GM21786 (cell line): ENCODE measurements around the gene BTBD1.
A peak's percentile ranks its signal among the peaks of the same experiment; 100 is the strongest.
"Not testable (repeated sequence)": the region's sequence is repeated elsewhere in the genome, so short reads cannot be mapped to it uniquely, and the experiment has no call there.

Source experiments
- ATAC-seq: cut with Tn5 transposase; IDR thresholded peaks from one replicate; pipeline ENCODE4 v1.9.1; 2021; ENCODE audit not compliant: unreplicated experiment

The BTBD1 gene

GRCh38 chr15:83094583-83094982, 27.5 kb upstream of the BTBD1 start:
- ATAC-seq, result no peak

GRCh38 chr15:83092309-83092976, 25.4 kb upstream of the BTBD1 start:
- ATAC-seq, result peak; percentile 83

DNA sequence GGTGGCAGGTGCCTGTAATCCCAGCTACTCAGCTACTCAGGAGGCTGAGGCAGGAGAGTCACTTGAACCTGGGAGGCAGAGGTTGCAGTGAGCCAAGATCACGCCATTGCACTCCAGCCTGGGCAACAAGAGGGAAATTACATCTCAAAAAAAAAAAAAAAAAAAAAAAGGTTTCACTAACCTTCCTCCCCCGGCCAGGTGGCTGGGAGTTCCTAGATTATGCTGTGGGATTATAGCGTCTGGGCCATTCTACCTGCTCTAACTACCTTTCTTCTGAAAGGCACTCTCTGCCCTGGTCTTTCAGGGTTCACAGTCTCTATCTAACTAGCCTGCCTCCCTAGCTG, 24.9 kb upstream of the BTBD1 start:
- not testable (repeated sequence) for ATAC-seq

GRCh38 chr15:83090465-83090864, 23.4 kb upstream of the BTBD1 start:
- no peak for ATAC-seq

DNA sequence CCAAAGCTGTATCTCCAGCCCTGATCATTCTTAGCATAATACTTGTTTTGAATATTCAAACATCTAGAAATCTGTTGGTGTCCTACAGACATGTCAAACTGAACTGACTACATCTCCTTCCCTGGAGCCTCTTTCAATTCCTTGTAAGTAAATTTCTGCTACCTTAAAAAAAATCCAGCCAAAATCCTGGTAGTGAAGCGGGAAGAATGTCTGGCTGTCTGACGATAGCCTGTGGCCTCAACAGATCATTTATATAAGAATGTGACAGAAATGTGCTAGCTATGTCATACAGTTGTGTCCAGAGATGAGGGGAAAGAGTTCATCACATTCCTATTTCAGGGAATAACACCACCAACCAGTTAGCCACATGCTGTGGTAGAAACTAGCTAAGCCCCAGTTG, 21.8 kb upstream of the BTBD1 start:
- no peak for ATAC-seq

DNA sequence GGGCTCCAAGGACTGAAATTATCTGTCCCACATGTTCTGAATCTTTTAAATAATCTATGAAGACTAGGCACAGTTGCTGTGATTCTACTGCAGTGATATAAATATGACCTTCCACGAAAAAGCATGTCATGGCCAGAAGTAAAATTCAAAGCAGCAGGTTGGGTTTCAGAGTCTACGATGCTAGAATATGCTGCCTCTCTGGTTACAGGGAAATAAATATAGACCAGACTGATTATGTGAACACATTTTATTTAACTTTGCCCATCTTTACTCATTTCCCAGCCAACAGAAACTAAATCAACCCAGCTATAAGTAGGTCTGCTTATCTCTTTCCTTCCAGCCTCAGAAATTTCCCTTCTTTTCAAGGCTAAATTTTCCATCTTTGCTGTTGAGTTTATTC, 20.5 kb upstream of the BTBD1 start:
- ATAC-seq, result no peak

DNA sequence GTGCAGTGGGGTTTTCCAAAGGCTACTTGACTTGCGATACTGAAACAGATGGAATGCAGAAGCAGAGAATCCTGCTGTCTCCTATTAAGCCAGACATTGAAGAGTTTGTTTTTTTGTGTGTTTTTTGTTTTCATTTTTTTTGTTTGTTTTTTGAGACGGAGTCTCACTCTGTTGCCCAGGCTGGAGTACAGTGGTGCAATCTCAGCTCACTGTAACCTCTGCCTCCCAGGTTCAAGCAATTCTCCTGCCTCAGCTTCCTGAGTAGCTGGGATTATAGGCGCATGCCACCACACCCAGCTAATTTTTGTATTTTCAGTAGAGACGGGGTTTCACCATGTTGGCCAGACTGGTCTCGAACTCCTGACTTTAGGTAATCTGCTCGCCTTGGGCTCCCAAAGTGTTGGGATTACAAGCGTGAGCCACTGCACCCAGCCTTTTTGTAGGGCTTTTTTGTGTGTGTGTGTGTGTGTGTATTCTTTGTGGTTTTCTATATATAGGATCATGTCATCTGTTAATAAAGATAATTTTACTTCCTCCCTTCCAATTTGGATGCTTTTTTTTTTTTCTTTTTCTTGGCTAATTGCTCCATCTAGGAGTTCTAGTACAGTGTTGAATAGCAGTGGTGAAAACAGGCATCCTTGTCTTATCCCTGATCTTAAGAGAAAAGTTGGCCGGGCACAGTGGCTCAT, 19.0 kb upstream of the BTBD1 start:
- ATAC-seq, result not testable (repeated sequence)

DNA sequence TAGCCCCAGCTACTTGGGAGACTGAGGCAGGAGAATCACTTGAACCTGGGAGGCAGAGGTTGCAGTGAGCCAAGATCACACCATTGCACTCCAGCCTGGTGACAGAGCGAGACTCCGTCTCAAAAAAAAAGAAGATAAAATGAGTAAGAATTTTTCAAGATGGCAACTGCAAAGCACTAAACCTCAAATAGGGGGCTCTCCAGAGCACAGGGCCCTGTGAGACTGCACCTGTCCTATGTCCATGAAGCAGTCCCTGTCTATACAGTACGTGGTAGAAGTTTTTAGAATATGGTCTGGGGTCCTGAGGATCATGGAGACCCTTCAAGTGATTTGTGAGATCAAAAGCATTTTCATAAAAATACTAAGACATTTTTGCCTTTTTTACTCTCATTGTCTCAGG, 18.4 kb upstream of the BTBD1 start:
- not testable (repeated sequence) for ATAC-seq

- no peak for ATAC-seq
These were observed 15.8 kb upstream of the BTBD1 start for GRCh38 chr15:83082730-83083386.

DNA sequence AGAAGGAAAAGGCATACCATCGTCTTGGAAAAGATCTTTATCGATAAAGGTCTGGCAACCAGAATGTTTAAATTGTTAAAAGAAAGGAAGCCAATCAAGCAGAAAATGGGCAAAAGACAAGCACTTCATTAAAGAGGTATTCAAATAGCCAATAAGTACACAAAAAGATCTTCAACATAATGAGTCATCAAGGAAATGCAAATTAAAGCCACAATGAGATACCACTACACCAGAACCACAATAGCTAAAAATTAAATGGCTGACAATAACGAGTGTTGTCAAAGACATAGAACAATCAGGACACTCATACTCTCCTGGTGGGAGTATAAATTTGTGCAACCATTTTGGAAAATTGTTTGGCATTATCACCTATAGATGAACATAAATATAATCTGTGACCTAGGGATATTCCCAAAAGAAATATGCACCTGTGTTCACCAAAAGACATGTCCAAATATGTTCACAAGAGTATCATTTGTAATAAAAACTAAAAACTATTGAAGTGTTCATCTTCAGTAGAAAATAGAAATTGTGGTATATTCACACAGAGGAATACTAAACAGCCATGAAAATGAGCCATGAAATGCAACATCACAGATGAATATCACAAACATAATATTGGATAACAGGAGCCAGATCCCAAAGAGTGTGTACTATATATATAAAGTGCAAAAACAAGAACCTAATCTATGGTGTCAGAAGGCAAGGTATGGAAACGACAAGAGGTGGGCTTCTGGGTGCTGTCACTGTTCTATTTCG, 14.4 kb upstream of the BTBD1 start:
- no peak for ATAC-seq

DNA sequence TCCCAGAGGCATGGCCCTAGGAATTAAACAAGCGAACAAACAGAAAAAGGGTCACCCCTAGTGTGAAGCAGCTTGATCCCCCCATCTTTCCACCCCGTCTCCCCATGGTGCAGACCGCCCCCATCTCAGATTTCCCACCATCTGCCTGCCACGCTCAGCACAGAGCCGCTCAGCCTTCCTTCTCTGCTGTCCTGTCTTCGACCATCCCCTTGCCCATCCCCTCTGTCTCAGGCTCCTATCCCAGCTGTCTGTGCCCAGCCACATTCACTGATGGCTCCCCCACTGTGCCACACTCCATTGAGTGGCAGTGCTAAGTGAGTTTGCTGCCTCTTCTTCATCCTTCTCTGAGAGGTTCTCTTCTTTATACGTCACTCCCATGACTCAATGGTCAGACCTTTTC, 11.7 kb upstream of the BTBD1 start:
- ATAC-seq, result no peak

GRCh38 chr15:83077491-83078230, 10.6 kb upstream of the BTBD1 start:
- ATAC-seq, result no peak

DNA sequence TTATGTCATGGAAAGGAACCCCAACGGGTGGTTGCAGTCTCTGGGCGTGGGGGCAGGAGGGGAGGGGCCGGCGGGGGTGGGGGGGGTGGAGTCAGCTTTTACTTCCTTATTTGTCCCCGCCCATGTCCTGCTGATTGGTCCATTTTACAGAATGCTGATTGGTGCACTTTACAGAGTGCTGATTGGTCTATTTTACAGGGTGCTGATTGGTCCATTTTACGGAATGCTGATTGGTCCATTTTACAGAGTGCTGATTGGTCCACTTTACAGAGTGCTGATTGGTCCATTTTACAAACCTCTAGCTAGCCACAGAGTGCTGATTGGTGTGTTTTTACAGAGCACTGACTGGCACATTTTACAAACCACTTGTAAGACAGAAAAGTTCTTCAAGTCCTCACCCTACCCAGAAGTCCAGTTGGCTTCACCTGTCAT, 2.2 kb upstream of the BTBD1 start:
- not testable (repeated sequence) for ATAC-seq

GRCh38 chr15:83068054-83068453, 1.0 kb upstream of the BTBD1 start:
- no peak for ATAC-seq

DNA sequence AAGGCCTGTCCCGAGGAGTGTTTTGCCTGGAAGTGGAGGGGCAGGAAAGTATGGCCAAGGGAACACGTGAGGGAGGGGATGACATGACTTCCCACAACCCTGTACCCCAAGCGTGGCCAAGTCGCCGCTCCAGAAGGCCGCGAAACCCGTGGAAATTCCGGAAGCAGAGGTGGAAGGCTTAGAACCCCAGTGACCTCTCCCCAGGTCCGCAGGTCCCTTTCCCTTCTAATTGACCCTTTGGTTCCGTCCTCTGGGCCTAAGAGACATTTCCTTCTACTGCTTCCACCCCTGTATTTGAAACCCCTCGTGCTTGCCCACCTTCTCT, 548 bp upstream of the BTBD1 start:
- ATAC-seq, result no peak

- no peak for ATAC-seq
These were observed 868 bp downstream of the BTBD1 start for GRCh38 chr15:83066034-83066733.

GRCh38 chr15:83065431-83065830, 1.6 kb downstream of the BTBD1 start:
- no peak for ATAC-seq

DNA sequence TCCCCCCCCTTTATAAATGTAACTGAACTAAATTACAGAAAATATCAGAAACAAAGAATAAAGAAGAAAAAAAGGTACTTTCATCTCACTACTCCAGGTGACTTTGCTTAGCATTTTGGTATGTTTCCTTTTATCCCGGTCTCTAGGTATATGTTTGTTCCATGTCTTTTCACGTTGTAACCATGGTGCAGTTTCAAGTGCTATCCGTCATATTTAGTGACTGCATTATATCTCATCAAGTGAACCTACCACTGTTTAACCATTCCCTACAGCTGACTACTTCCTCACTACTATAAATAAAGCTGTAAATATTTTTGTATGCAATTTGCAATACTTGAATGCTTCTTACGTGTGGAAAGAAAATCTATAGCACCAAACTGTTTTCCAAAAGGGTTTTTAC, 2.2 kb downstream of the BTBD1 start:
- no peak for ATAC-seq

- ATAC-seq, result no peak
These were observed 3.5 kb downstream of the BTBD1 start for GRCh38 chr15:83063551-83063950.

DNA sequence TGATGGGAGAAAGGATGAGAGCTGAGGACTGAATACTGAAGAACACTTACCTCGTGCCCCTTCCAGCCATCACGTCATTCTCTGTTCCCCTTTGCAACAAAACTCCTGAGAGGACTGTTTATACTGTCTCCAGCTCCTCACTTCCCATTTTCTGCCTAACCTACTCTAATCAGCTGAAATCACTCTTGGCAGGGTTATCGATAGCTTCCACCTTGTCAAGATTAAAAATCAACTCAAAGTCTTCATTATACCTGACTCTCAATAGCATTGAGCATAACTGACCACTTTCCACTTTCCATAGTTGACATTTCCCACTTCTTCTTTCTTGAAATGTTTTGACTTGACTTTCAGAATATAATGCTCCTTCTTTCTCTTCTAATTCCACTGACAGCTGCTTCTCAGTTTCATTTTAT, 4.3 kb downstream of the BTBD1 start:
- no peak for ATAC-seq
